PC-3 (cell line): Measurements from ENCODE around the gene PVALEF.

Experiments
- CTCF ChIP-seq: fragments of 300-600 bp; sonication (generic); conservative IDR thresholded peaks from 2 replicates; pipeline ENCODE4 v1.5.1; 2017; ENCODE audit warnings: antibody characterized with exemption, low read depth, mild to moderate bottlenecking, low read length
- EZH2 ChIP-seq: fragments of 300-600 bp; sonication (generic); IDR thresholded peaks from one replicate; pipeline ENCODE4 v1.6.1; 2017; ENCODE audit warnings: antibody characterized with exemption, mild to moderate bottlenecking, low read length; ENCODE audit not compliant: unreplicated experiment
- EZH2phosphoT487 ChIP-seq: fragments of 300-600 bp; sonication (generic); IDR thresholded peaks from 2 replicates; pipeline ENCODE4 v1.6.1; 2018; ENCODE audit warnings: mild to moderate bottlenecking, antibody characterized with exemption, low read length, borderline replicate concordance

- no peak for TF ChIP-seq CTCF
- TF ChIP-seq EZH2phosphoT487: no peak
- TF ChIP-seq EZH2: no peak
Measured at GRCh38 chr17:81147701-81148100, 17.6 kb upstream of the PVALEF start.
